Measurements from ENCODE around the gene OR2H1.

DNA sequence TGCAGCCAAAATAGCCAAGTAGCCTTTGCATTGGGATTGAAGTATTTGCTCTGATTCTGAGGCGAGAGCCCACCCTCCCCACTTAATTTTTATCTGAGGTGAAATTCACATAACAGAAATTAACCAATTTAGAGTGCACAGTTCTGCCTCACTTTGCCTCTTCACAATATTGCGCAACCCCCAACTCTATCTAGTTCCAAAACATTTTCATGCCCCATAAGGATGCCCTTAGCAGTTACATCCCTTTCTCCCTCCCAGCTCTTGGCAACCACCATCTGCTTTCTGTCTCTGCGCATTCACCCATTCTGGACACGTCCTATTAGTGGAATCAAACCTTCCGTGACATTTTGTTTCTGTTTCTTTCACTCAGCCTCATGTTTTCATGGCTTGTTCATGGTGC is 21.8 kb downstream of the OR2H1 start:
- TF ChIP-seq POLR2A (IDR thresholded peaks at IDR 0.05) (no peak), CTCF (IDR thresholded peaks at IDR 0.05) (no peak), POLR2AphosphoS5 (IDR thresholded peaks at IDR 0.05) (no peak), EP300 (IDR thresholded peaks at IDR 0.05) (no peak)
